H9 (cell line): Measurements from ENCODE around the gene RALA. TPM values are rescaled to one million over a fixed set of nuclear protein-coding genes. Genes with fewer than 3 reads are reported as not detected.

Source experiments
- DNase-seq: peaks from one replicate; pipeline ENCODE4 v3.0.0-alpha.2; 2017
- H2AFZ ChIP-seq: one replicate; pipeline ENCODE4 v1.6.1; 2013; ENCODE audit warnings: mild to moderate bottlenecking, low read length, control low read depth, moderate library complexity
- H2AK5ac ChIP-seq: 2 replicates; pipeline ENCODE4 v1.6.1; 2013; ENCODE audit warnings: low read length, control low read depth, mixed read lengths; ENCODE audit not compliant: insufficient read length
- H2BK120ac ChIP-seq: one replicate; pipeline ENCODE4 v1.6.1; 2013; ENCODE audit warnings: low read depth, mild to moderate bottlenecking, low read length, control low read depth, inconsistent platforms; ENCODE audit not compliant: poor library complexity, severe bottlenecking
- H2BK12ac ChIP-seq: 2 replicates; pipeline ENCODE4 v1.6.1; 2013; ENCODE audit warnings: low read length, control low read depth, mixed read lengths, low read depth; ENCODE audit not compliant: insufficient read length
- H2BK15ac ChIP-seq: 2 replicates; pipeline ENCODE4 v1.6.1; 2013; ENCODE audit warnings: low read depth, low read length, control low read depth
- H2BK20ac ChIP-seq: one replicate; pipeline ENCODE4 v1.6.1; 2013; ENCODE audit warnings: low read depth, mild to moderate bottlenecking, low read length, control low read depth, inconsistent platforms; ENCODE audit not compliant: poor library complexity, severe bottlenecking
- H2BK5ac ChIP-seq: 2 replicates; pipeline ENCODE4 v1.6.1; 2013; ENCODE audit warnings: low read length, control low read depth, mixed read lengths; ENCODE audit not compliant: insufficient read length
- H3K14ac ChIP-seq: 2 replicates; pipeline ENCODE4 v1.6.1; 2013; ENCODE audit warnings: low read length, control low read depth; ENCODE audit not compliant: insufficient read depth
- H3K18ac ChIP-seq: 2 replicates; pipeline ENCODE4 v1.6.1; 2013; ENCODE audit warnings: low read depth, mild to moderate bottlenecking, mixed read lengths, low read length, control low read depth; ENCODE audit not compliant: insufficient read length
- H3K23ac ChIP-seq: 2 replicates; pipeline ENCODE4 v1.6.1; 2013; ENCODE audit warnings: low read length, control low read depth, mixed read lengths, low read depth; ENCODE audit not compliant: insufficient read length
- H3K23me2 ChIP-seq: 2 replicates; pipeline ENCODE4 v1.6.1; 2013; ENCODE audit warnings: low read depth, mild to moderate bottlenecking, mixed read lengths, low read length, control low read depth; ENCODE audit not compliant: insufficient read length, poor library complexity, severe bottlenecking
- H3K27ac ChIP-seq: 2 replicates; pipeline ENCODE4 v1.5.1; 2013; ENCODE audit warnings: low read length, control low read depth, mixed read lengths, low read depth; ENCODE audit not compliant: insufficient read length
- H3K27me3 ChIP-seq: 2 replicates; pipeline ENCODE4 v1.6.1; 2013; ENCODE audit warnings: low read length, control low read depth, inconsistent platforms; ENCODE audit not compliant: insufficient read depth
- H3K4ac ChIP-seq: 2 replicates; pipeline ENCODE4 v1.6.1; 2013; ENCODE audit warnings: low read depth, mild to moderate bottlenecking, control low read depth, inconsistent platforms, low read length, moderate library complexity
- H3K4me1 ChIP-seq: 2 replicates; pipeline ENCODE4 v1.6.1; 2013; ENCODE audit warnings: low read length, control low read depth, inconsistent platforms; ENCODE audit not compliant: insufficient read depth
- H3K4me2 ChIP-seq: 2 replicates; pipeline ENCODE4 v1.6.1; 2013; ENCODE audit warnings: low read length, control low read depth, mixed read lengths; ENCODE audit not compliant: insufficient read length, insufficient read depth
- H3K56ac ChIP-seq: 2 replicates; pipeline ENCODE4 v1.6.1; 2013; ENCODE audit warnings: low read depth, mild to moderate bottlenecking, mixed read lengths, low read length, control low read depth; ENCODE audit not compliant: insufficient read length
- H3K79me1 ChIP-seq: 2 replicates; pipeline ENCODE4 v1.6.1; 2013; ENCODE audit warnings: low read depth, mild to moderate bottlenecking, moderate library complexity, low read length, control low read depth, inconsistent platforms; ENCODE audit not compliant: insufficient read depth, poor library complexity, severe bottlenecking
- H3K79me2 ChIP-seq: 2 replicates; pipeline ENCODE4 v1.6.1; 2013; ENCODE audit warnings: low read length, control low read depth, inconsistent platforms; ENCODE audit not compliant: insufficient read depth
- H3K9ac ChIP-seq: 2 replicates; pipeline ENCODE4 v1.6.1; 2013; ENCODE audit warnings: low read length, control low read depth, mixed read lengths; ENCODE audit not compliant: insufficient read length; ENCODE audit errors: extremely low read depth
- H3K9me3 ChIP-seq: one replicate; pipeline ENCODE4 v1.6.1; 2013; ENCODE audit warnings: low read depth, low read length, inconsistent platforms; ENCODE audit not compliant: control insufficient read depth
- H3T11ph ChIP-seq: one replicate; pipeline ENCODE4 v1.6.1; 2013; ENCODE audit warnings: mild to moderate bottlenecking, low read length, control low read depth, inconsistent platforms
- H4K20me1 ChIP-seq: one replicate; pipeline ENCODE4 v1.6.1; 2013; ENCODE audit not compliant: control insufficient read depth, insufficient read length, insufficient read depth
- H4K5ac ChIP-seq: 2 replicates; pipeline ENCODE4 v1.6.1; 2013; ENCODE audit warnings: low read depth, mild to moderate bottlenecking, mixed read lengths, low read length, control low read depth; ENCODE audit not compliant: insufficient read length
- H4K8ac ChIP-seq: replicated peaks from 2 replicates; pipeline ENCODE4 v1.6.1; 2013; ENCODE audit warnings: low read length, control low read depth, mixed read lengths, low read depth; ENCODE audit not compliant: insufficient read length
- H4K91ac ChIP-seq: 2 replicates; pipeline ENCODE4 v1.6.1; 2013; ENCODE audit warnings: low read depth, mild to moderate bottlenecking, moderate library complexity, mixed read lengths, low read length, control low read depth; ENCODE audit not compliant: insufficient read length
- H3K27ac Mint-ChIP-seq, 3 experiments: 2 replicates in 2 of 3; 3 replicates in 1 of 3; pipeline ENCODE4 v1.8.0; 2020 to 2021; ENCODE audit warnings: mixed read lengths in 3 of 3, mild to moderate bottlenecking in 1 of 3, moderate library complexity in 1 of 3
- H3K27me3 Mint-ChIP-seq: 2 replicates; pipeline ENCODE4 v1.8.0; 2021; ENCODE audit warnings: low read depth, mild to moderate bottlenecking, moderate library complexity, mixed read lengths
- H3K36me3 Mint-ChIP-seq, 3 experiments: 2 replicates in 2 of 3; 3 replicates in 1 of 3; pipeline ENCODE4 v1.8.0; 2020 to 2021; ENCODE audit warnings: low read depth in 3 of 3, mixed read lengths in 3 of 3; ENCODE audit not compliant: insufficient read depth in 1 of 3
- H3K4me1 Mint-ChIP-seq, 2 experiments: 2 replicates each; pipeline ENCODE4 v1.8.0; 2020; ENCODE audit warnings: mixed read lengths in 2 of 2
- H3K4me3 Mint-ChIP-seq, 2 experiments: 2 replicates in 1 of 2; 3 replicates in 1 of 2; pipeline ENCODE4 v1.8.0; 2020 to 2021; ENCODE audit warnings: mild to moderate bottlenecking in 2 of 2, mixed read lengths in 2 of 2, moderate library complexity in 1 of 2
- H3K9me3 Mint-ChIP-seq, 2 experiments: 2 replicates in 1 of 2; 3 replicates in 1 of 2; pipeline ENCODE4 v1.8.0; 2020; ENCODE audit warnings: mild to moderate bottlenecking in 2 of 2, mixed read lengths in 2 of 2, moderate library complexity in 1 of 2
- WGBS: extraction: QIAGEN DNeasy Blood & Tissue Kit; methylation state at CpG from one replicate; pipeline ENCODE4 v1.1.7; 2013; ENCODE audit warnings: missing lambda C conversion rate, low lambda C conversion rate, mixed read lengths; ENCODE audit not compliant: insufficient read length; ENCODE audit errors: extremely low coverage; 5-methylcytosine and 5-hydroxymethylcytosine counted together
- total RNA-seq: library from RNA; stranded (reverse); gene quantifications from 2 replicates; pipeline ENCODE4 v1.2.1, GENCODE V29; 2021
- TF ChIP-seq, protein P1 (sequence below): fragments of 200-600 bp; sonication (generic); conservative IDR thresholded peaks from 3 replicates; pipeline ENCODE4 v1.8.0; 2021; ENCODE audit warnings: antibody characterized with exemption, mild to moderate bottlenecking

The RALA gene
- total RNA-seq, 1 experiment from 2014 or later: 57.5 TPM

- no peak overlapping the region for H3K4ac ChIP-seq
- H3K36me3 Mint-ChIP-seq: peaks cover 27 to 52% (median 29%) of the 10 kb centered on the region in 3 experiments
- no peak overlapping the region for H3K4me3 Mint-ChIP-seq
- TF ChIP-seq, protein P1, sequence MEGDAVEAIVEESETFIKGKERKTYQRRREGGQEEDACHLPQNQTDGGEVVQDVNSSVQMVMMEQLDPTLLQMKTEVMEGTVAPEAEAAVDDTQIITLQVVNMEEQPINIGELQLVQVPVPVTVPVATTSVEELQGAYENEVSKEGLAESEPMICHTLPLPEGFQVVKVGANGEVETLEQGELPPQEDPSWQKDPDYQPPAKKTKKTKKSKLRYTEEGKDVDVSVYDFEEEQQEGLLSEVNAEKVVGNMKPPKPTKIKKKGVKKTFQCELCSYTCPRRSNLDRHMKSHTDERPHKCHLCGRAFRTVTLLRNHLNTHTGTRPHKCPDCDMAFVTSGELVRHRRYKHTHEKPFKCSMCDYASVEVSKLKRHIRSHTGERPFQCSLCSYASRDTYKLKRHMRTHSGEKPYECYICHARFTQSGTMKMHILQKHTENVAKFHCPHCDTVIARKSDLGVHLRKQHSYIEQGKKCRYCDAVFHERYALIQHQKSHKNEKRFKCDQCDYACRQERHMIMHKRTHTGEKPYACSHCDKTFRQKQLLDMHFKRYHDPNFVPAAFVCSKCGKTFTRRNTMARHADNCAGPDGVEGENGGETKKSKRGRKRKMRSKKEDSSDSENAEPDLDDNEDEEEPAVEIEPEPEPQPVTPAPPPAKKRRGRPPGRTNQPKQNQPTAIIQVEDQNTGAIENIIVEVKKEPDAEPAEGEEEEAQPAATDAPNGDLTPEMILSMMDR: no peak
- H4K20me1 ChIP-seq: no peaks in the 10 kb centered on the region
- H3K27me3 ChIP-seq: no peaks in the 10 kb centered on the region
- H3K4me2 ChIP-seq: no peak overlapping the region
- H3K79me1 ChIP-seq: no peaks in the 10 kb centered on the region
- peaks cover 24% of the 10 kb centered on the region for H3K9me3 ChIP-seq
- H2AK5ac ChIP-seq: no peak overlapping the region
- H3K23ac ChIP-seq: no peak overlapping the region
- H2BK20ac ChIP-seq: no peak overlapping the region
- no peak overlapping the region for H3K27ac ChIP-seq
- no peaks in the 10 kb centered on the region for H3K79me2 ChIP-seq
- no peak overlapping the region for H3K14ac ChIP-seq
- no peak overlapping the region for H3K56ac ChIP-seq
- H2BK120ac ChIP-seq: no peak overlapping the region
- H3K9me3 Mint-ChIP-seq: peaks cover 47 to 53% of the 10 kb centered on the region in 2 experiments
- no peak overlapping the region for H4K8ac ChIP-seq
- H2BK15ac ChIP-seq: no peak overlapping the region
- H3K27me3 Mint-ChIP-seq: peaks cover 1% of the 10 kb centered on the region; the same call in 1 of the 2 replicates
- H2BK5ac ChIP-seq: no peak overlapping the region
- H3K4me1 Mint-ChIP-seq: peaks cover 10 to 13% of the 10 kb centered on the region in 2 experiments
- no peak for DNase-seq
- no peak overlapping the region for H4K91ac ChIP-seq
- no CpG with 5 or more reads among the region's 1 CpG for WGBS
- no peak overlapping the region for H3K27ac Mint-ChIP-seq
- no peaks in the 10 kb centered on the region for H3K23me2 ChIP-seq
- H2BK12ac ChIP-seq: no peak overlapping the region
- no peak overlapping the region for H2AFZ ChIP-seq
- no peak overlapping the region for H3K18ac ChIP-seq
- H3K4me1 ChIP-seq: peaks cover 1% of the 10 kb centered on the region; the same call in 1 of the 2 replicates
- H3T11ph ChIP-seq: no peak overlapping the region
- H3K9ac ChIP-seq: no peak overlapping the region
- H4K5ac ChIP-seq: no peak overlapping the region
These were observed 91.2 kb downstream of the RALA start for GRCh38 chr7:39714447-39715091.
